ENCODE results near the gene ADAM30.

ADAM30 gene

DNA sequence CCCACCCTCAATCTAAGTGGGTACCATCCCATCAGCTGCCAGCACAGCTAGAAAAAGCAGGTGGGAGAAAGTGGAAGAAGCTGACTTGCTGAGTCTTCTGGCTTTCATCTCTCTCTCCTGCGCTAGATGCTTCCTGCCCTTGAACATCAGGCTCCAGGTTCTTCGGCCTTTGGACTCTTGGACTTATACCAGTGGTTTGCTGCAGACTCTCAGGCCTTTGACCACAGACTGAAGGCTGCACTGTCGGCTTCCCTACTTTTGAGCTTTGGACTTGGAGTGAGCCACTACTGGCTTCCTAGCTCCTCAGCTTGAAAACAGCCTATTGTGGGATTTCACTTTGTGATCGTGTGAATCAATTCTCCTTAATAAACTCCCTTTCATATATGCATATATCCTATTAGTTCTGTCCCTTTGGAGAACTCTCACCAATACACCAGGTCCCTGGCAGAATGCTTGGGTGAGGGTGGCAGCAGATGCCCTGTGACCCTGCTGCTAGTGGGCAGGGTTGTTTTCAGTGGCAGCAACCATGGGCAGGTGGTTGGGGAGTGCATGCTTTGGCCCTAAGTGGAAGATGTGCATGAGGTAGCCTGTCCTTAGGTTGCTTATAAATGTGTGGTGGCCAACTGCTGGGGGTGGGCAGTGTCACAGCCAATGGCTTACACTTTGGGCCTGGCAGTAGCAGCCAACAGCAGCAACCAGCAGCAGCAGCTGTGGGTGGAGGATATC is 10.8 kb upstream of the ADAM30 start:
- DNase-seq = no peak

DNA sequence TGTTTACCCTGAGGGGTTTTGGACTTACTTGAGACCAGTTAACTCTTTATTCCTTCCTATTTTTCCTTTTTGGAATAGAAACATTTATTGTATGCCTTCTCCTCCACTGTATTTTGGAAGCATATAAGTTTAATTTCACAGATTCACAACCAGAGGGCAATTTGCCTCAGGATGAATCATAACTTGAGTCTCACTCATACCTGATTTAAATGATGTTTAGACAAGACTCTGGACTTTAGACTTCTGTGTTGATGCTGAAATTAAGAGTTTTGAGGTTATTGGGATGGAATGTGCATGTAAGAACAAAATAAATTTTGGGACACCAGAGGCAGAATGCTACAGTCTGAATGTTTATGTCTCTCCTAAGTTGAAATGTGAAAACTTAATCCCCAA is 7.1 kb upstream of the ADAM30 start:
- no peak for DNase-seq

DNA sequence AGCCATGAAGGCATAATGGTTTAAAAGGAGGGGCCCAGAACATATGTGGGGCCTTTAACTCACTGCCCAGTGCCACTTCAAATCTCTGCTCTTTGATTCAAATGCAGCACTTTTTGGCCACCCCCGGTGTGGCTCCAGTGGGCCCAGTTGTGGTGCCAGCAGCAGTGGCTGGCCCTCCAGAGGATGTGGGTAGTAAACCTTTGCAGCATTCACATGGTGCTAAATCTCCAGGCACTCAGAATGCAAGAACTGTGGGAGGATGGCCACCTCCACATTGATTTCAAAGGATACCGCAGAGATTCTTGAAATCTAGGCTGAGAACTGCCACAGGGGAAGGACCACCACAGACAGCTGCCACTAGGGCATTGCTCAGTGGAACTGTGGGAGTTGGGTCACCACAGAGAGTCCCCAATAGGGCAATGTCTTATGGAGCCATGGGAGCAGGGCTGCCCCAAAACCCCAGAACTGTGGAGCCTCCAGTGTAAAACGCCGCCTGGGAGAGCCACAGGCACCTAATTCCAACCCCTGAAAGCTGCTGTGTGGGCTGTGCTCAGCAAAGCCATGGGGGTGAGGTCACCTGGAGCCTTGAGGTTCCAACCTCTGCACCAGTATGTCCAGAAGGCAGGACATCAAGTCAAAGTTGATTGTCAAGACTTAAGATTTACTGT is 6.6 kb upstream of the ADAM30 start:
- no peak for DNase-seq

DNA sequence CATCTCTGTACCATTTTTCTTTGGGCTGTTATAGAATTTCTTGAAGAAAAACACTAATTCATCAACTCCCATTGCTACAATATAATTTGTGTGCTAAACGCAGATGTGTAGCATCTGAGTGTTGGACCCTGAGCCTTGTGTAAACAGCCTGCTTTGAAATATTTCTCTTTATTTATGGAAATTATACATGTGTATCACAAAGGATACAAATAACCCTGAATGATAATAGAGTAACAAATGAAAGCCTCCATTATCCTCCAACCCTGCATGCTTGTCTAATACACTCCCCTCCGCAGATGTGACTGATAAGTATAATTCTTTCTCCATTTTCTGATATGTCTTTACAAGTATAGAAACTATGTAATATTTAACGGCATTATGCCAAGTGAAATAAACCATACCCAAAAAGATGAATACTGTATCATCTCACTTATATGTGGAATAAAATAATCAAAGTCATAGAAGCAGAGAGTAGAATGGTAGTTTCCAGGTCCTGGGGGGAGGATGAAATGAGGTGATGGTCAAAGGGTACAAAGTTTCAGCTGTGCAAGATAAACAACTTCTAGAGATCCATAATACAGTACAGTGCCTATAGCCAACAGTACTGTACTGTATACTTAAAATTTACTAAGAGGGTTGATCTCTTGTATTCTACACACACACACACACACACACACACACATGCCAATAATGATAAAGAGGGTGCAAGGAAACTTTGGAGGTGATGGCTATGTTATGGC is 2.8 kb upstream of the ADAM30 start:
- no peak for DNase-seq

DNA sequence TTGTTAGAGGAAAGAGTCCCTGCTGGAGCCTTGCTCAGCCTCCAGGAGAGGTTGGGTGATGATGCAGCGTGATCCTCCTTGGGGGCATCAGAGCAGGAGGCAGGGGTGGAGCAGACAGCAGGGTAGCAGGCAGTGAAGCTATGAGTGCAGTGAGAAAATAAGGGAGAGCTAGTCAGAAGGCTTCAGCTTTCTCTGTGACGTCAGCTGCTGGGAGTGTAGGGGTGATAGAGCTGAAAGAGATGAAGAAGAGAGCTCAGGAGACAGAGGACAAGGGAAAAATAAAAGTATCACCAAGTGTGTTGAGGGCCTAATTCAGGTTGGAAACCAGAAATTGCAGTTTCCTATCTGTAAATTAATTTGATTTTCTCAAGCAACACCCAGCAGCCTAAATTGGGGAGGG is 2.2 kb upstream of the ADAM30 start:
- no peak for DNase-seq

DNA sequence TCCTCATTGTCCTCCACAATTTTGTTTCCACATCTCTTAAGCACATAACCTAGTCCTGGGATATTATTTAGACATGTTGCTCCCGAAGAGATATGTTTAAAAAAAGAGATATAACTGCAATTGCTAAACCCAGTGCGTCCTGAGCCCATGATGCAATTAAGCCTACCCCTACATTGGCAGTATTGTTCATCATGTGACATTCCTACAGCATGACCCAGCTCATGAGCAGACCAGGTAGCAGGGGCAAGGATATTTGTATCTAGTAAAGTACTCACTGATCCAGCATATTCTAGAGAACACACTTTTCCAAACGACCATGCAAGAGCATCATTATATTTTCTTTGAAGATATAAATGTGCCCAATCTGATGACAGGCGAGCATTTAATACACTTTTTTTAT is 1.2 kb downstream of the ADAM30 start:
- DNase-seq = no peak

DNA sequence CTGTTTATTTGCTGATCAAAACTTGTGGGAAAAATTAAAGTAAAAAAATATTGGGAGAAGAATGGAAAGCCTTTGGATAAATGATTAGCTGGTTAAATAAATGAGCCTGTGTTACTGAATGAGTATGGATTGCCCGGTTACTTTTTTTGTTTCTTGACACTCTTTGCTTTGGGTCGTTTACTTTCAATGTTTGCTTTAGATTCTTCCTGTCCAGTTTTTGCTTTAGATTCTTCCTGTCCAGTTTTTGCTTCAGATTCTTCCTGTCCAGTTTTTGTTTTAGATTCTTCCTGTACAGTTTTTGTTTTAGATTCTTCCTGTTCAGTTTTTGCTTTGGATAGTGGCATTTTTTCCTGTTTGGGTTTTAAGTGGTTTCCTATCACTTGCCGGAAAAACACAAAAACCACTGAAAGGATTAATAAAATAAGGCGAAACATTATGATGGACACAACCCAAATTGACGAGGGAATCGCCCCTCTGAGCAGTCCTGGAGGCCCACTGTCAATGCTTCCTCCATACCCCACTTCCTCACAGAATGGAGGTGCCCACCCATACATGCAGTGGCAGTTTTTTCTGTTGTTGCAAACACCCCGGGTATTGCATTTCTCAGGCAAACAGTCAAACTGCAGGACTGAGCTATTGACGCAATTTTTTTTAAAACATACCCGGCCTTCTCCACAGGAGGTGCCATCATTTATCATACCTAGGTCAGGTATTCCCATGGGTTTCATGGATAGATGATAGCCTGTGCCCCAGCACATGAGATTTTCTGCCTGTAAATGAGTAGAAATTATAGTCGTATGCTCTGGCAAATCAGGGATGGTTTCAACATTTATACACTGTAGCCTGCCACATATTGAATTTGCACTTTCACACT is 2.3 kb downstream of the ADAM30 start:
- DNase-seq = no peak

DNA sequence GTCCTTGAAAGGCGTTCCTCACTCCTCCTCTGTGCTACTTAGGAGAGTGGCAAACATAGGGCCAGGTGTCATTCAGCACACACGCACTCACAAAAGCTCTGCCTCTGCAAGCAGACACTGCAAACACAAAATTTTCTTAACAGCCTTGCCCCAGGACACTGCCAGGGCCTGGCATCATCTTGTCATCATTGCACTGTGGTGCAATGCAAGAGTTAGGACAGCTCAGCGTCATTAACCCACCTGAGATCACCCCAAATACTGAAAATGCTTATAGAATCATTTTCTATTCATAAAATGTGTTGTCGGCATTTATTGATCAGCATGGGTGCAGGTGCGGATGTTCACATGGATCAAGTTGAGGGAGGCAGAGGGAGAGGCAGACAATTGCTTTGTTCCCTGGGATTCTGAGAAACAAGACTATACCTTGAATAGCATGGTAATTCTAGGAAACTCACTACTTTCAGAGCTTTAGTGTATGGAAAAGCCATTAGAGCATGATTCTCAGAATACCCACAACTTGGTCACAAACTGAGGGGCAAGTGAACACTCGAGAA is 3.0 kb downstream of the ADAM30 start:
- no peak for DNase-seq

DNA sequence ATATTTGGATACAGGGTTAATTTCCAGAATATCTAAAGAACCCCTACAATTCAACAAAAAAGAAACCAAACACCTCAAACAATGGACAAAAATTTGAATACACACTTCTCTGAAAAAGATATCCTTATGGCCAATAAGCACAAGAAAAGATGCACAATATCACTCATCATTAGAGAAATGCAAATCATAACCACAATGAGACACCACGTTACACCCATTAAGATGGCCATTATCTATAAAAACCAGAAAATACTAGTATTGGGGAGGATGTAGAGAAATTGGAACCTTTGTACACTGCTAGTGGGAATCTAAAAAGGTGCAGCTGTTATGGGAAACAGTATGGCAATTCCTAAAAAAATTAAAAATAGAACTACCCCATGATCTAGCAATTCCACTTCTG is 4.9 kb downstream of the ADAM30 start:
- no peak for DNase-seq

DNA sequence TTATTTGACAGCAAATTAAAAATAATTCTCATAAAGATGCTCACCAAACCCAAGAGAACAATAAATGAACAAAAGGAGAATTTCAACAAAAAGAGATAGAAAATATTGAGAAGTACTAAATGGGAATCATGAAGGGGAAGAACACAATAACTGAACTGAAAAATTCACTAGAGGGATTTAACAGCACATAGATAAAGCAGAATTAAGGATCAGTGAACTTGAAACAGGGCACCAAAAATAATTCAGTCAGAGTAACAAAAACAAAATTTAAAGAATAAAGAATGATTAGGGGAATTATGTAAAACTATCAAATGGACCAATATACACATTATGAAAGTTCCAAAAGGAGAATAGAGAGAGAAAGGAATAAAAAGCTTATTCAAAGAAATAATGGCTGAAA is 7.8 kb downstream of the ADAM30 start:
- no peak for DNase-seq

DNA sequence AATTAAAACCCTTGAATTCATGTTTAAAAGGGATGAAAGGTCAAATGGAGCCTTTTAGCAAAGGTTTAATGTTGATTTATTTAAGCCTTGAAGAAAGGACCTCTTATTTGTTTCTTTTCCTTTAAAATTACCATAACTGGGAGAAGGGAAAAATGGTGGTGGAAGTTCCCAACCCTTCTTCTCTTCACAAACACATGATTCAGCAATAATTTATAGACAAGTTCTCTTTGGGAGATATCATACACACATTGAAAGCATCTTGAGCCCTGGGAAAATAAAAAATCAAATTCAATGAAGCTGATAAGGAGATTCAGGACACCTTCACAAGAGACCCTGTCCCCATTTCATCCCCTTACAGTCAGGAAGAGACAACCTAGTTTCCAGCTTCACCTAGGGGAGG is 8.9 kb downstream of the ADAM30 start:
- no peak for DNase-seq

DNA sequence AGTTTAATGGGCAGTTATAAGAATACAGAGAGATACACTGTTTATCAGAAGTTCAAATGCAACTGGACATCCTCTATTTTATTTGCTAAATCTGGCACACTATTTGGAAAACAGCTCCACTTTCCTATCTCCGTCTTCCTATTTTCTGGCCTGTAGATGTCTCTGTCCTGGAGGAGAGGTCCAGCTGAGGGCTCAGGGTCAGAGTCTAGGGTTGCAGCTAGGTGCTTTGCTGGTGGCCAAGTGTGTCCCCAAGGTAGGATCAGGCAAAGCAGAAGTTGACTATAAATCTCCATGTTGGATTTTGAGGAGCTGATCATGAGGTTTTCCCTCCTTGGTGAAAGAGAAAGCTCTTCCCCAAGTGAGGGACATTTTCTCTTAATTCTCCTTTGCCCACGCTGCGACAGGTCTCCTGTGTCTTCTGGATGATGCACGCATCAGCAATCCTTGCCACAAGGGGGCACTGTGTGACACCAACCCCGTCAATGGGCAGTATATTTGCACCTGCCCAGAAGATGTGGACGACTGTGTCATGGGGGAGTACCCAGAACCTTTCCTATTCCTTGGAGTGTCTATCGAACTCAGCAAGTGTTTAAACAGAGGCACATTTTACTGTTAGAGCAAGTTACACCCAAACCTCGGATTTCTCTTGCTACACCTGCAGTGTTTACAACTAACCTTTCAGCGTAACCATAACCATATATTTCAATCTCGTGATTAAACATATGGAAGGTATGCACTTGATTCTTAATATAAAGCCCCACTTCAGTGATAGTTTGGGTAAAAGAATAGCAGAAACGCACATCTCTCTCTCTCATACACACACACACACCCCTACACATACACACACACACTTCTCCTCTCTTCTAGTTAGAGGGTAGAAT is 10.2 kb downstream of the ADAM30 start:
- DNase-seq = peak; percentile 43

DNA sequence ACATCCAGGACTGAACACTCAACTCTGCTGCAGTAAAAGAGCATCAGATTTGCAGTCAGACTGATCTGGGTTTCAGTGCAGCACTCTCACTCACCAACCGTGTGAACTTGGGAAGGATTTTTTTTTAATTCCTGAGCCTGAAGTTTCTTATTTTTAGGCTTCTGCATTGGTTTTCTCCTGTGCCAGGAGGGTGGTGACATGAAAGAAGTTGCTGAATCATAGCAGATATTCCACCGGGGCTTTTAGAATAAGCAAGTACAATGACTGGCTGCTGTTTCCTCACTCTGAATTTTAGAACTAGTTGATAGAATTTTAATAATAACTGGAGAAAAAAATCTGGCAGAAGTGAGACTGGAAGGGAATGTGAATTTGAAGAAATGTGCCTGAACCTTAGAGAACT is 11.6 kb downstream of the ADAM30 start:
- no peak for DNase-seq

DNA sequence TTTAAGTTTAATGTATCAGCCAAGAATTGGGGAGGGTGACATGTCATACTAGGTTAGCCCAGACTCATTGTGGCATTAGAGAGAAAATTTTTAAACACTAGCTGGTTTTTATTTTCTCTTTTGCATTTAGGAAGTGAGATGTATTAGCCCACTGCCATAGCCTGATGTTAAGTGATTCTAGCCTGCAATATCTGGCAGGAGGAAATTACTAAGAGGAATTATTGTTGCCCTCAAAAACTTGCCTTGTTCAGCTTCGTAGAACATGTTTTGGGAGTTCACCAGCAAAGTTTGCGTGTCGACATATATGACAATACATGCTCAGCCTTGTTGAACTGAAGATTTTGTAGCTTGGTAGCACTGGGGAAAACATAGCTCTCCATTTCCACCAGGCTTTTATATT is 12.5 kb downstream of the ADAM30 start:
- no peak for DNase-seq

DNA sequence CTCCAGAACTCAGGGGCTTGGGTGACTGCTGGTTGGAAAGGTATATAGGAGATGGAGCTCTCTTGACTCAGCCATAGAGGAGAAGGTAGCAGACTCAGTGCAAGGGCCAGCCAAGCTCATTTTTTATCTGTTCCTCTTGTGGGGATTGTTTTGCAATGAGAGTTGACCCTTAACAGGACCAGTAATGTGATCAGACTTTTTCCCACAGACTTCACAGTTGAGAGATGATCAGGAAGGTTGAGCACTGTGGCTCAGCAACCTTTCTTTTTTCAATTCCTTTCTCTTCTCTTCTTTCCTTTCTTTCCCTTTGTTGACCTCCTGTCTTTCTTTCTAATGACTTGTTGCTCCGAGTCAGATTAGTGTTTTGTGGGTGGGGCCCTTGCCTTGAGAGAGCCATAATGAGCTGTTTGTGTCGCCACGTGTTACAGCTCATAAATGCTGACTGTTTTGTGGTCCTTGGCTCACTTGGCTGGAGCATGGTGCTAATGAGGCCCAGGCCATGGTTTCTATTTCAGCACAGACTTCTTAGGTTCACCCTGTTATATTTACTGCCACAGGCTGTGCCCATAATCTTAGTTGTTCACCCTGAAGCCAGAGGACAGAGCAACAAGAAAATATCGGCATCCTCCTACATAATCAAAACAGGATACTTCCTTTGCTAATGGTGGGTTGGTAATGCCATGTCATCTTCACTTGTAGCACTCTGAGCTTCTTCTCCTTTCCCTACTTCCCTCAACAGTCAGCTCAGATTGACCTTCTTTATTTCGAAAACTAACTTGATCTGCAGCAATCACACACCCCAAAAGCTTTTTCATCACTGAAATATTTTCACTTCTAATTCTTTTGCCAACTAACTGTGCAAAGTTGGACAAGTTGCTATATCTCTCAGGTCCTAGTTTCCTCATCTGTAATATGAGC is 13.9 kb downstream of the ADAM30 start:
- no peak for DNase-seq

DNA sequence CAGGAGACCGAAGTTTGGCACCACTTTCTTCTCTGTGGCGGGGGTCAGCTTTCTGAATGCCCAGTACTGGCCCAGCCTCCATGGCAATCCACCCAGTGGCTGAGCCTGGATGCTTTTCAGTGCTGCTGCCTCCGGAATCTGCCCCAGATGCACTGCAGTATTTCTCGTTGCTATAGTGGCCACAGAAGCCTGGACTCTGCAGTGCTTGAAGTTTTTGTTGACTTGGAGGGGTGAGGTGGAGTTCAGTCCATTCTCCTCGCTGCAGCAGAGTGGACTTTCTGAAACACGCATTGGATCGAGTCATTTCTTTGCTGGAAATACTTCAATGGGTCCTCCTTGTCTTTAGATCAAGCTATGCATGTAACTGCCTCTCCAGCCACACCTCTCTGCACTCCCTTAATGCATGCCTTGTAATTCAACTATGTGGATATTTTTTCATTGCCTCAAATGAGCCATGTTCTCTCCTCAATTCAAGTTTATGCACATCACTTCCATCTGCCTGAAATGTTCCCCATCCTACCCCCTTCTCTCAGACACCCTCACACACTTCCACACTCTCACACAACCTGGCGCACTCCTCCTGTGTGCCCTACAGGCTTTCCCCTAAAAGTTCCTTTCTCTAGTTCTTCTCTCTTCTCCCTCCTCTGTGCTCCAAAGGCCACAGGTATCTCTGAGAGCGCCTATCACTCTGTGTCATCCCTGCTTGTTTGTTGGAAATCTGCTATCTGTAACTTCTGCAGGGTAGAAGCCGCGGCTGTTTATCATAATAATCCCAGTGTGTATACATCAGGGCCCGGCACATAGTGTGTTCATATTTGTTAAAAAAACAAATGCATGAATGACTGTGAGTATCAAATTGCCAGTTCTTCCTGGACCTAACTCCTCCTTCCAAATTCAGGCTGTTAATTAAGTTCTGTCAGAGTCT is 16.5 kb downstream of the ADAM30 start:
- DNase-seq = no peak

DNA sequence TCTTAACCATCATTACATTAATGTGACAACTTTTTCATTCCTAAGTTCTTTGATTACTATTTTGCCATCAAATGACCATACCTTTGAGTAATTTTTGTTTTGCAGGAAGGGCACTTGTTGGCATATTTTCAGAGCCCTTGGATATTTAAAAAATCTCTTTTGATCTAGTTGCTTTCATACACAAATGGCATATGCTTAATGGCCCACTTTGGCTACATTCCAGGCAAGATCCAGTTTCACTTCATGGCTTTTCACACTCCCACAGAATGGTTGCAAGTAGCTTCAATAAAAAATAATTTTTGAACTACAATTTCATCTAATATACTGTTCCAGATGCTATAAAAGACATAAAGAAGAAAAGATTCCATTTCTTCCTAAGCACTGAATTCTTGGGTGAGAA is 18.1 kb downstream of the ADAM30 start:
- DNase-seq = no peak

DNA sequence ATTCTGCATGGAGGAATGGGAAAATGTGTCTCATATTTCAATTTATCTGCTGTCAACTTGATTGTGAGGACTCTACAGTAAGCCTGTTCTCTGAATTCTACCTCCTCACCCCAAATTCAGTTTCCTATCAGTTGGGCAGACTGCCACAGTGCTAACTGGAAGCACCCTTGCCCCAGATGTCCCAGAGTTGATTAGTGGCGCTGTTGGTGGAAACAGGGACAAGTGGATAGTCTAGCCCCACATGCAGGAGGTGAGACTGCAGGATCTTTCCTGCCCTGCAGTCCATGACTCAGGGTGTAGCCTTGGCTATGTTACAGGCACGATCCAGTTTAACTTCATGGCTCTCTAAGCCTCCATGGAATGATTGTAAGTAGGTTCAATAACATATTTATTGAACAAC is 22.1 kb downstream of the ADAM30 start:
- DNase-seq = no peak
